Lung (tissue), 12 donors: ENCODE measurements around the gene OXSR1. TPM values are rescaled to one million over a fixed set of nuclear protein-coding genes. Genes with fewer than 3 reads are reported as not detected.
"Not testable (repeated sequence)": the region's sequence is repeated elsewhere in the genome, so short reads cannot be mapped to it uniquely, and the experiment has no call there.

Experiments used
- ATAC-seq: fragments of 200-7000 bp; cut with Tn5 transposase; one replicate; pipeline ENCODE4 v1.9.1; 2020; ENCODE audit warnings: moderate number of reproducible peaks; ENCODE audit not compliant: insufficient read depth, low FRiP score
- DNase-seq, 3 donors: peaks; one replicate each; pipeline ENCODE4 v3.0.0-alpha.2; 2013 to 2017
- H3K27ac ChIP-seq, 2 donors: one replicate each; pipeline ENCODE4 v1.5.1; 2013; ENCODE audit warnings: mild to moderate bottlenecking in 2 of 2, moderate library complexity in 2 of 2, control low read depth in 1 of 2, inconsistent platforms in 1 of 2, low read depth in 1 of 2, low read length in 1 of 2
- H3K27me3 ChIP-seq, 3 donors: one replicate each; pipeline ENCODE4 v1.5.1; 2013; ENCODE audit warnings: low read length in 2 of 3; ENCODE audit not compliant: control insufficient read depth in 3 of 3, insufficient read depth in 3 of 3
- H3K36me3 ChIP-seq, 4 donors: one replicate each; pipeline ENCODE4 v1.5.1; 2013; ENCODE audit warnings: low read length in 4 of 4, mild to moderate bottlenecking in 1 of 4, moderate library complexity in 1 of 4; ENCODE audit not compliant: control insufficient read depth in 4 of 4, insufficient read depth in 4 of 4
- H3K4me1 ChIP-seq, 5 donors: one replicate each; pipeline ENCODE4 v1.5.1; 2013; ENCODE audit warnings: low read length in 5 of 5, mild to moderate bottlenecking in 2 of 5, moderate library complexity in 1 of 5; ENCODE audit not compliant: control insufficient read depth in 5 of 5, insufficient read depth in 5 of 5
- H3K4me3 ChIP-seq: one replicate; pipeline ENCODE4 v1.5.1; 2013; ENCODE audit warnings: mild to moderate bottlenecking, control low read depth, moderate library complexity
- H3K9ac ChIP-seq, 2 donors: one replicate each; pipeline ENCODE4 v1.5.1; 2013; ENCODE audit warnings: low read length in 2 of 2, control low read depth in 1 of 2; ENCODE audit not compliant: insufficient read depth in 1 of 2
- H3K9me3 ChIP-seq, 4 donors: one replicate each; pipeline ENCODE4 v1.5.1; 2013; ENCODE audit warnings: low read length in 3 of 4, mild to moderate bottlenecking in 1 of 4, moderate library complexity in 1 of 4; ENCODE audit not compliant: control insufficient read depth in 4 of 4, insufficient read depth in 3 of 4
- WGBS, 2 donors: extraction: QIAGEN DNeasy Blood & Tissue Kit; methylation state at CpG; one replicate each; pipeline ENCODE4 v1.1.7; 2013; 5-methylcytosine and 5-hydroxymethylcytosine counted together
- polyA plus RNA-seq, 2 donors: library from polyadenylated mRNA; stranded (reverse); fragments of 200-250 nt; gene quantifications; one replicate each; pipeline ENCODE4 v1.2.1, GENCODE V29; 2013
- total RNA-seq, 2 donors: library from RNA; depleted of rRNA in 1 of 2; stranded (reverse); fragments of >200 nt in 1 of 2; gene quantifications; one replicate each; pipeline ENCODE4 v1.2.1, GENCODE V29; 2014 to 2021
- TF ChIP-seq, protein P1 (sequence below): IDR thresholded peaks from 2 replicates; pipeline ENCODE4 v1.5.1; 2012; ENCODE audit warnings: mild to moderate bottlenecking; ENCODE audit errors: control extremely low read depth, extremely low read depth
- donor health status: control.
- donor health status: control.
- donor health status: Bipolar disorder and iron deficiency.
- donor health status: healthy.
- donor health status: DM: yes; HTN: yes; CAD: no.

Gene OXSR1
- total and polyA plus RNA-seq, 4 donors: 11.9 to 38.9 (median 24.9) TPM

DNA sequence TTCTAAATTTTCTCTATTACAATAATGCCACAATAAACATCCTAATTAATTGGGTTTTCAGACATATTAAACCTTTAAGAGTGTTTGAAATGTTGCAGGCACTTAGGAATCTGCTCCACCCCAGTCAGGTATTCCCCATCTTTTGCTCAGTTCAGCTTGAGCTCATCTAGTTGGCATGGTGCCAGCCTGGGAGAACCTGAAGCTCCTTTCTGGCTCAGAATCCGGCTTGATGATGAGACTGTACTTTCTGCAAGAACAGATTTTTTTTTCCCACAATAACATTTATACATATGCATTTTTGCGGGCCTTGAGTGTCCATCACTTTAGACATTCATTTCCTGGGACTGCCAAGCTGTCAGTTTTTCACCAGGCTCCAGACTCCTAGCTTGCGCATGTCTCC, 7.7 kb upstream of the OXSR1 start:
- TF ChIP-seq, protein P1, sequence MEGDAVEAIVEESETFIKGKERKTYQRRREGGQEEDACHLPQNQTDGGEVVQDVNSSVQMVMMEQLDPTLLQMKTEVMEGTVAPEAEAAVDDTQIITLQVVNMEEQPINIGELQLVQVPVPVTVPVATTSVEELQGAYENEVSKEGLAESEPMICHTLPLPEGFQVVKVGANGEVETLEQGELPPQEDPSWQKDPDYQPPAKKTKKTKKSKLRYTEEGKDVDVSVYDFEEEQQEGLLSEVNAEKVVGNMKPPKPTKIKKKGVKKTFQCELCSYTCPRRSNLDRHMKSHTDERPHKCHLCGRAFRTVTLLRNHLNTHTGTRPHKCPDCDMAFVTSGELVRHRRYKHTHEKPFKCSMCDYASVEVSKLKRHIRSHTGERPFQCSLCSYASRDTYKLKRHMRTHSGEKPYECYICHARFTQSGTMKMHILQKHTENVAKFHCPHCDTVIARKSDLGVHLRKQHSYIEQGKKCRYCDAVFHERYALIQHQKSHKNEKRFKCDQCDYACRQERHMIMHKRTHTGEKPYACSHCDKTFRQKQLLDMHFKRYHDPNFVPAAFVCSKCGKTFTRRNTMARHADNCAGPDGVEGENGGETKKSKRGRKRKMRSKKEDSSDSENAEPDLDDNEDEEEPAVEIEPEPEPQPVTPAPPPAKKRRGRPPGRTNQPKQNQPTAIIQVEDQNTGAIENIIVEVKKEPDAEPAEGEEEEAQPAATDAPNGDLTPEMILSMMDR: no peak
- Histone ChIP-seq H3K4me1 (peaks cover 0 to 13% (median 0%) of the 10 kb centered on the region in 5 donors), H3K4me3 (no peak overlapping the region), H3K9ac (no peak overlapping the region), H3K27me3 (no peaks in the 10 kb centered on the region), H3K36me3 (no peaks in the 10 kb centered on the region), H3K9me3 (no peaks in the 10 kb centered on the region), H3K27ac (no peak overlapping the region)
- DNase-seq (no peak), ATAC-seq (no peak)
- 88 to 89% methylated on average over 3 of the region's 3 CpGs for WGBS, 2 donors

DNA sequence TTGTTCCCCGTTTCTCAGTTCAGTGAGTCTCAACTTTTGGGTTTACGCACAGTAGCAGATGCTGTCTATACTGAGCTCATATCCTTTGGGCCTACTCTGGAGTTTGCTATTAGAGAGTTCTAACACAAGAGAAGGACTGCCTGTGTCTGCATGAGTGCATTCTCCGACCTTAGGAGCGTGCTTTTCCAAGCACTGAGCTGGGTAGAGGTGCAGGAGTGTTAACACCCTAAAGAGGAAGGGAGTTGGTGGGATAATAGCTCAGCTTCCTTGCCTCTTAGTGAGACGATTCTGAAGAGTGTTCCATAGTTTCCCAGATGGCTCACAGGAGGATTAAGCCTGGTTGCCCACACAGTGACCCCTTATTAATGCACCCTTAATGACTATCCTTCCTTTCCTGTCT, 6.9 kb upstream of the OXSR1 start:
- no peak for DNase-seq
- Histone ChIP-seq H3K9me3 (no peaks in the 10 kb centered on the region), H3K27ac (no peak overlapping the region), H3K4me3 (no peak overlapping the region), H3K27me3 (no peaks in the 10 kb centered on the region), H3K36me3 (no peaks in the 10 kb centered on the region), H3K9ac (no peak overlapping the region), H3K4me1 (peaks cover 0 to 13% (median 0%) of the 10 kb centered on the region in 5 donors)
- WGBS, 2 donors: 81 to 82% methylated on average over 5 of the region's 5 CpGs
- no peak for ATAC-seq
- TF ChIP-seq, protein P1: no peak

DNA sequence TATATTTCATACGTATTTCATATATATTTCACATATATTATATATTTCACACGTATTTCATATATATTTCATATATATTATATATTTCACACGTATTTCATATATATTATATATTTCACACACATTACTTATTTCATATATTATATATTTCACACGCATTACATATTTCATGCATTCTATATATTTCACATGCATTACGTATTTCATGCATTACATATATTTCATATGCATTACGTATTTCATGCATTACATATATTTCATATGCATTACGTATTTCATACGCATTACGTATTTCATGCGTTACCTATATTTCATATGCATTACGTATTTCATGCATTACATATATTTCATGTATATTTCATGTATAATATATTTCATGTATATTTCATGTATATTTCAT, 4.6 kb upstream of the OXSR1 start:
- H3K9ac ChIP-seq, H3K36me3 ChIP-seq: not testable (repeated sequence)

DNA sequence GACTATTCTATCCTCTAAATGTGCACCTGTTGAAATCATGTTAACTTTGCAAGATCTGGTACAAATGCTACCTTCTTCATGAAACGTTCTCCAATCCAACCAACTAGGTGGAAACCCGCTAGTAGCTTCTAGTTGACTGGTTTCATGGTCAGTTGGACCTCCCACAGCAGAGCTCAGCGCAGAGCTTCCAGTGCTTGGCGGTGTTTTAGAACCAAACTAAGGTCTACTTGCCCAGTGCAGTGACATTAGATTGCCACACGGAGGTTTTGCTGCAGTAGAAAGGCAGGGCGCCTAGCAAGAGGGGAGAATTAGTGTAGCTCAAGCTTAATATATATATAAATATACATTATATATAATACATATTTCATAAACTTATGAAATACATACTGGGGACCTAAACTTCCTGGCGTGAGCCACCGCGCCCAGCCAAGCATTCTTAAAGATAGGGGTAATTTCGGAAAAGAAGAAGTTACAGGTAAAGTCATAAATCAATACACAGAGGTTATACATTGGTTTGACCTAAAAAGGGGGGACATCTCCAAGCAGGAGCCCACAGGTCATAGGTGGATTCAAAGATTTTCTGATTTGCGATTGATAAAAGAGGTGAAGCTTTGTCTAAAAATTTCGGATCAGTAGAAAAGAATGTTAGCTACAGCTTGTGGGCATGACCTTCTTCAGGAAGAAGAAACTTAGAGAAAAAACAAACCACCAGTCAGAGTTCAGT, 2.1 kb upstream of the OXSR1 start:
- no peaks in the 10 kb centered on the region for H3K27me3 ChIP-seq
- no peak overlapping the region for H3K9ac ChIP-seq
- H3K27ac ChIP-seq: no peak overlapping the region
- H3K4me1 ChIP-seq: peaks cover 0 to 5% (median 3%) of the 10 kb centered on the region in 5 donors
- H3K36me3 ChIP-seq: no peaks in the 10 kb centered on the region
- TF ChIP-seq, protein P1: no peak
- DNase-seq (no peak), ATAC-seq (no peak)
- no peak overlapping the region for H3K4me3 ChIP-seq
- 90 to 93% methylated on average over 12 of the region's 12 CpGs for WGBS, 2 donors
- no peaks in the 10 kb centered on the region for H3K9me3 ChIP-seq

More for the DNA sequence above, 4.6 kb upstream of the OXSR1 start:
- not testable (repeated sequence) for H3K4me1 ChIP-seq, DNase-seq, H3K9me3 ChIP-seq, H3K27ac ChIP-seq, H3K27me3 ChIP-seq, H3K4me3 ChIP-seq, ATAC-seq
- 95 to 96% methylated on average over 11 of the region's 11 CpGs for WGBS, 2 donors
